Measurements from ENCODE around the gene TBL1X.
"Not testable (repeated sequence)": the region's sequence is repeated elsewhere in the genome, so short reads cannot be mapped to it uniquely, and the experiment has no call there.

TBL1X gene

DNA sequence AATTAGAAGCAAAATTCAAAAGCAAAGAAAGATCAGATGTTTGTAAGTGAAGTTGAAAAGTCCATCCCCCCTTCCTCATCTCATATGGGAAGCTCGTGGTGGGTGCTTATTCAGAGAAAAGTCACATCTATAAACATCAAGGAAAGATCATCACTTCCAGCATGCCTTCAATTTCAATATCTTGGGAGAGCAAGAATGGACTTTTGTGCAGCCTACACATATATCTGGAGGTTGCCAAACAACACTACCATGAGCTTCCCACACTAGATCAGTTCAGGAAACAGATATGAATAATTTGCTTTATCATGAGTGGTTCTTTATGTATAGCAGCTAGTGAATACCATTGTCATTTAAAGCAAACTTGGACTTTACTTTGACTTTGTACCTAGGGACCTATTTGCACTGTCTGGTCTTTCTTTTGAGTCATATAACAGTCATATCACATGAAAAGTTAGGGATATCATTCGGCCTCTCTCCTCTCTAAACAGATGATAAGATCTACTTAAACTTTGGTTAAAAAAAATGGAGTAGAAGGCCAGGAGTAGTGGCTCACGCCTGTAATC lies 5.6 kb upstream of the TBL1X start:
- no peak for DNase-seq

DNA sequence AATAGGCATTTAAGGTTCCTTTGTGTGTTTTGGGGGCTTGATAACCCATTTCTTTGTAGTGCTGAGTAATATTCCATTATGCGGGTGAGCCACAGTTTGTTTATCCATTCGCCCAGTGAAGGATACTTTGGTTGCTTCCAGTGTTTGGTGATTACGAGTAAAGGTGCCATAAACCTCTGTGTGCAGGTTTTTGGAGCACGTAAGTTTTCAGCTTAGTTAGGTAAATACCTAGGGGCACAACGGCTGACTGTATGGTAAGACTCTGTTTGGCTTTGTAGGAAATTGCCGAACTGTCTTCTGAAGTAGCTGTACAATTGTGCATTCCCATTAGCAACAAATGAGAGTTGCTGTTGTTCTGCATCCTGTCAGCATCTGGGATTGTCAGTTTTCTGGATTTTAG lies 3.8 kb upstream of the TBL1X start:
- no peak for DNase-seq

DNA sequence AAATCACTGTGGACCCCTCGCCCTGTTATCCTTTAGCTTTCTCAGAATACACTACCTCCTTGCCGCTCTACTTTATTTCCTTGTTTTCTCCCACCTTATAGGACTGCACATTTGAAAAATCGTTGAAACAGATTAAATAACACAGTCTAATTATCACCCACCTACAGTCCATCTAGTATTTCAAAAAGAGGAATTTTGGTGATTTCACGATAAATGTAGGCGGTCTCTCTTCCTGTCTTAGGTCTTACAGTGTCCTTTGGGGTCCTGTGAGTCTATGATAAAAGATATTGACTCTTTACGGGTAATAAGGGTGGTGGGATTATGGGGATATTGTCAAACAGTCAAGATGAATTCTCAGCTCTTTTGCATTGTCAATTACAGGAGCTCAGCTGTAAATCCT lies 2.4 kb upstream of the TBL1X start:
- no peak for DNase-seq

DNA sequence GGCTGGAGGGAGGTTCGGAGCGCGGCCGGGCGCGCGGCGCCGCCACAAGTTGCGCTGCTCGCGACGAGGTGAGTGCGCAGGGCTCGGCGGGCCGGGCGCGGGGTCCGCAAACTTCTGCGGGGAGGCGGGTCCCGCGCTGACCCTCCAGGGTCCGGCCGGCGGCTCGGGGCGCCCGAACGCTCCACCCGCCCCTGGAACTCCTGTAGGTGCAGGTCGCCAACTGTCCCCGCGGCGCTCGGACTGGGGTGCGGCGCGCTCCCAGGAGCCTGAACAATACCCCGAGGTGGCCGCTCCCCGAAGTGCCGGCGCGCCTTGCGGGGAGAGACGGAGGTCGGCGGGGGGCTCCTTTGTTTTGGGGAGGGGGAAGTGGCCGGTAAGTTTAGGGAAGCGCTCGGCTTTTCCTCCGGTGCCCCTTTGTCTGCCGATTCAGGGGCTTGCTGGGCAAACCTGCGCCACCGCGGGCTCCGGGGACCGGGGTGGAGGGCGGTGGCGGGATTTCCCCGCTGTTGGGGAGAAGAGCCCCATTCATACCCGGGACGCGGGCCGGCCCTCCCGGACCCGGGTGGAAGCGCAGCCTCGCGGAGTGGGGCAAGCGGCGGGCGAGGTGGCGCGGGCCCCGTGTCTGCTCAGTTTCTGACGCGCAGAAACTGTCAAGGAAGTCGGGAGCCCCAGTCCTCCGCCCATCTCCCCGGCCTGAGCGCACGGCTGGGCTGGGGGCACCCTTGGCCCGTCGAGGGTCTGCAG lies 694 bp downstream of the TBL1X start:
- peak; percentile 10 to 41 for DNase-seq

DNA sequence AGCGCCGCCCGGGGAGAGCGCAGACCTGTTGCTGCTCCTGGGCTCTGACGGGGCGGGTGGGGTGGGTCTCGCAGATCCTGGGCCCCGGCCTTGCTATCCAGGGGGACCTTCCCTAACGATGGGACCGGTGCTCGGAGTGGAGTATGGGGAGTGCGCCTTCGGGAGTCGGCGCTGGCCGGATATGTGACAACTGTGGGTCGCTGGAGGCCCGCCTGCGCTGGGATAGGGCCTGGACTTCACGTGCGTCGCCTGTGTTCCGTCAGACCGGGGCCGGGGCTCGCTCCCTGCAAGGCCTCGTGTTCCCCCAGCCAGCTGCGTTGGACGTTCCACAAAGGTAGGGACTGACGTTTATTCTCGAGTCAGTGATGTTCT lies 1.3 kb downstream of the TBL1X start:
- DNase-seq: no peak

DNA sequence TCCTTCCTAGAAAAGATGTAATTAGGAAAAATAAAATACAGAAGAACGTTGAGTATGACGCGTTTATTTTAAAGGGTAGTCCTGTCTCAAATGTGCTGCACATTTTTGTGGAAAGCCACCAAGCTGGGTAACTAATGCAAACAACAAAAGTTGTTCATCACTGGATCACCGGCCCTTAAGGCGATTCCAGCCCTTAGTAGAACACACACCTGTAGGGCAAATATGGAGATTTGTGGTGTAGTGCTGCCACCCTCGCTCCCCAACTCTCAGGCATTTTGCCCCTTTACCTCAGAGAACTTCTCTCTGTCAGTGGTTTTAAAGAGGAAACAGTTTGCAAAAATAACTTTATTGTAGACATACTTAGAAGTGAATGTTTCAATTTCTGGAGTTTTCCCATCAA lies 1.9 kb downstream of the TBL1X start:
- no peak for DNase-seq

DNA sequence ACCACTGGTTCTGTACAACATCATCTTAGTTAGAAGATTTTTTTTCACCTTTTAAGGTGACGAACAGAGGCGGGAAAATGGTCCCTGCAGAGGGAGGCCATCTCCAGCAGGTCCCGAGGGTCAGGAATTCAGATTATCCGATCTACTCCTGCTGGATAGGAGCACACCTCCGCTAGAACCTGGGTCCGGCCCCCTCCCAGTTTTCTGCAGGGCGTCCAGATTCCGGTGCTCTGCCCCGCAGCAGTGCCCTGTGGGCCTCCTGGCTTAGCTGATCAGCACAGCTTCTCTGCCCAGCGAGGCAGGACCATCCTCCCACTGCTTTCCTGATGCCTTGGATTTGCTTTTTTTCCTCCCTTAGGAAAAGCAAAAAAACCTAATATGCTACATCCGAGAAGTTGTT lies 2.3 kb downstream of the TBL1X start:
- DNase-seq: no peak

DNA sequence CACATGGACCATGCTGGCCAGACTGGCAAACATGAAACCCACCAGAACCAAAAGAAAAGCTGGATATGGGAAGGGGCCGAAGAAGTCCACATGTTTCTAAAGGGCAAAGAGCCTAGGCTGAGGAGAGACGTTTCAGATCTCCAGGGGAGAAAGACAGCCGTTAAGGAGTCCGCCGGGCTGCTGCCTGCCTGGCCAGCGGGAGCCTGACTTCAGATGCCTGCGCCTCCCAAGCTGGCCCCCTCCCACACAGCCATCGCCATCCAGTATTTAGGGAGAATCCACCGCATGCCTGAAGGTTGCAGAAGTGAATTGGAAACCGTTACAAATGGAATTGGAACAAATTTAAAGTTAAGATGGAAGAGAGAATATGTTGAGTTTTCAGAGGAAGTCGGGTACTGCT lies 2.9 kb downstream of the TBL1X start:
- no peak for DNase-seq

DNA sequence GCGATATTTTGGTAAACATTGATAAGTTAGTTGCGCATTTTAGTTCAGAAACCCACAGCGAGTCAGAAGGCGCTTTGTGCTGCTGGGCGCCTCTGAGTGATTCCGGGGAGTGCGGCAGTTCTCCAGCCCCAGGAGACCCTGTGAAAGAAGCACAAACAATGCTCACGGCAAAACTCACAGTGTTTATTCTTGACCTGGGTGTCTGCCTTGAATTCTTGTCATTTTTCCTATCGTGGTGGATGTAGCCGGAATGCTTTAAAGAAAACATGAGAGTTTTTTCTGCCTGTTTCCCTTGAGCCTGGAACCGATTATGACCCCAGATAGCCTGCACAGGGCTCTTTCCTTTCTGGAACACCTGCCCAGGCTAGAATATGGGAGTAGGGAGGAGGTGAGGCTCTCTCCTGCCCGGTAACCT lies 6.7 kb downstream of the TBL1X start:
- no peak for DNase-seq

DNA sequence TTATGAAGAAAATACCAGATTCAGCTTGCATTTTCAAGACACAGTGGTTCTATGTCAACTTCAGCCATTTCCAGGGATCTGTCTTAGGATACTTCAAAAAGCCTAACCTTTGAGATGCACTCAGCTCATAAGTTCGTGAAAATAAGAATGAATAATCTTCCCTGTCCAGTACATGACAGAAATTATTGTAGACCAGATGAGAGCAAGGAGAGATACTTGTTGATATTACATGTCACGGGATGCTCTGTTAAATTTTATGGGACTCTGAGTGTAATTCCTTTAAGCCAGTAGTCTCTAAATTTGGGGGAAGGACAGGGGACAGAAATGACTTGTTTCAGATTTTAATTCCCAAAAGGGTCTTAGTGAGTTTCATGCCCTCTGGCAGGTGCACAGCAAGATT lies 8.8 kb downstream of the TBL1X start:
- no peak for DNase-seq

DNA sequence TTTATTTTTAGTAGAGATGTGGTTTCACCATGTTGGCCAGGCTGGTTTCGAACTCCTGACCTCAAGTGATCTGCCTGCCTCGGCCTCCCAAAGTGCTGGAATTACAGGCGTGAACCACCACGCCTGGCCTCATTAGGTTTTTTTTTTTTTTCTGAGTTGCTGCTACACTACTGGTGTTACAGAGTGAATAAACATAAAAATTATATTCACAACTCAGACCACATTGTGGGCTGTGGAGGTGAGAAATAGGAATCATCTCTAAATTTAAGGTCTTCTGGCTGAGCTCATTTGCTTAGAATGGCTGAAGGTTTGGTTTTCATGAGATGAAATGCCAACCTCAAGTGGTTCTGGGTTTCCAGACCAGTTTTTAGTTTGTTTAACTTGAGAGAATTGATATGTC lies 10.6 kb downstream of the TBL1X start:
- DNase-seq: not testable (repeated sequence)

DNA sequence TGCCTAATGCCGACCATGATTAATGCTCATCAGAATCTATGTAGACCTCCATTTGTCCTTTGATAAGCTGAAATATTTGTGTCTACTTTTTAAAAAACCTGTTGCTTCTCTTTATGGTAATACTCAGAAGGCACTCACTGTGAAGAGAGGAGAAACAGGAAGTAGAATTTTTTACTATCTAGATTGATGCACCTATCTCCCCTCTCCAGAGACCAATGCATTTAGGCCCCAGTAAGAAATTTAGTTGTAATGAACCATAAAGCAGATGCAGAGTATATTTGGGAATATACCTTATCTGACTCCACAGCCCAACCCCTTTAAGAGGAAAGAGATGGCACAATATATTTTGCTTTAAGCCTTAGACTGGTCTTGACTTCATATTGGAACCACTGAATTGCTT lies 11.1 kb downstream of the TBL1X start:
- DNase-seq: no peak

DNA sequence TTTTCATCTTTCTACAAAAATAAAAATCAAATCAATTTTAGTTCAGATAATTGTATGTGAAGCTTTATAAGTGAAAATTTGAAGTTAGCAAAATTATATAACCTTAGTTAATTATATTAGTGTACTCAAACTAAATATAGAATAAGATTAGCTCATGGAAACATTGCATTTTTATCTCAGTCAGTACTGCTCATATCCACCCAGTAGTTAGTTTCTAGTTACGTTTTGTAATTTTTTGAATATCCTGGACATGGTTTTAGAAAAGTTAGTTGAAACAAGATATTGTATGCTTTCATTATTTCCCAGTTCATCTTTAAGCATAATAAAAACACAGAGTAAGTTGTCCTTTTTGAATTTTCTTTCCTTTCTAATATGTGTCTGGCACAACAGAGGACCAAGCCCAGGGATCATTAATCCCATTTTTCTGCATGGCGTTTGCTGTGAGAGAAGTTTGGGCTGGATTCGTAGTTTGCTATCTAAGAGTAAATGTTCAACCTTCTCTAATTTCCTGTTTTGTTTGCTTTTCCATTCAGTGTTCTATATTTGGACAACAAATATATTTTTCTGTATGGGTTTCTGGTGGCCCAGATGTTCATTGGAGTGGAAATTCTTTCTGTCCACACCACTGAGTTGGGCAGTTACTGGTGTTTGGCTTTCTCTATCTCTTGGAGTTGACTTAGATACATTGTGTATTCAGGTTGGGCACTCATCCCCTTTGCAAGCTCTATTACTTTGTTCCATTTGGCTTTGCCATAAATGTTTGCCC lies 12.1 kb downstream of the TBL1X start:
- DNase-seq: no peak

DNA sequence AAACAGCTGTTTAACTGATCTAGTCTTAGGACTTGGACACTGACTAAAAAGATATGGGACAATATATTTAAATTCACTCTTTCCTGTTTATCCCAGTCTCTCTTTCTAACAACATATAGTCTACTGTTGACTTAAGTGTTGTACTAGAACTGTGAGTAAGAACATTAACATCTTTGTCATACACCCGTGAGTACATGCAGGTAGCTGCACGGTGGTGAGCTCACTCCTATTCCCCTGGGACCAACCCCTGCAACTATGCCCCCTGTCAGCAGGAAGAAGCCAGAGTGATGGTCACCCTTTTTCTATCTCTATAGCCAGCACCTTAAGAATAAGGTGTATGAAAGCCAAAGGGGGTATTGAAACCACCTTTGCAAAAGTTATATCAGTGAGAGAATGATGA lies 17.6 kb downstream of the TBL1X start:
- no peak for DNase-seq

DNA sequence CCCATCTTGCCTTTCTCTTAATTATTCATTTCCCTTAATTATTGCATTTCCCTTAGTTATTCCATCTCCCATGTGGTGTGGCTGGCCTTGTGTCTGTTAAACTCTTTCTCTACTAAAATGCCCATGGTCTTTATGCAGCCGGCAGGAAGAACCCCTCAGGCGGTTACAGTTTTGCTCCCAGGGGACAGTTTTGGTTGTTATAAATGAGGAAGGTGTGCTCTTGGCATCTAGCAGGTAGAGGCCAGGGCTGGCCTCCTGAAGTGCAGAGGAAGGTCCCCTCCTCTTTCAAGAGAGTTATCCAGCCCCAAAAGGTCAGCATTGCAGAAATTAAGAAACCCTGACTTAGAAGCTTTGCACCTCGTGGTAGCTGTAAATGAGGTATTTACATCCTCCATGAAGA lies 18.0 kb downstream of the TBL1X start:
- no peak for DNase-seq

DNA sequence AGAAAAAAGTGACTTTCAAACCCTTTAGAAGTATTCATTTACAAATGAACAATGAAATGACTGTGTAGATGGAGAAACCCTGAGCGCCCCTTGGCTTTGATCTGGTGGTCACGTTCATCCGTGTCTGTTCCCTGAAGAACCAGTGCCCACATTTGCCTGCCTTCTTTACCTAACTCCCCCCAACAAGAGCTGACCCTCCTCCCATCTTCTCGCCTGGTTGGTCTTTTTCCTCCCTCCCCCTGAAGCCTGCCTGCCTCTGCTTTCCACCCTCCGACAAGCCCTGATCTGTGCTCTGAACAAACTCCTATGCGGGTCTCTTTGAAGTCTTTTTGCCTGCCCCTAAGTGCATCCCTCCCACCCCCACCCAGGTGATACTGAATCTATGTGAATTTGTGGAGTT lies 18.5 kb downstream of the TBL1X start:
- no peak for DNase-seq

DNA sequence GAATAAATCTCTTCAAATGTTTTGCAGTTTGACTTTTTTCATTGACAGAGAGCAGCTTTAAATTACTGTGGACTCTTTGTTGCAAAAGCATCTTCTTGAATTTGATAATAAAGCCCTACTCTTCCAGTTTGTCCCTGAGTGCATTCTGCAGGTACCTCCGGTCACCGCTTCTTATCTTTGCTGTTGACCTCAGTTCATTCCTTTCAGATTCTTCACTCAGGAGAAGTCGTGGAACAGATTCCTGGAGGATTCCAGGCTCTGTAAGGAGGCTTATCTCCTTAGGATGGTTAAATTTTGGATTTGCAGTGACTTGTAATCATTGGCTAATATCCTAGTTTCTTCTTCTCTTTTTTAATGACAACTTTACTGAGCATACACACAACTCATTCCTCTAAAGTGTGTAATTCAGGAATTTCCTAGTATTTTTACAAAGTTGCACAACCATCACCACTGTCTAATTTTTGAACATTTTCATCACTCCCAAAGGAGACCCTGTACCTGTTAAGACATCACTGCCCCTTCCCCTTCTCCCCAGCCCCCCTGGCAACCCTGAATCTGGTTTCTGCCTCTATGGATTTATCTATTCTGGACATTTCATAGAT lies 22.0 kb downstream of the TBL1X start:
- no peak for DNase-seq

DNA sequence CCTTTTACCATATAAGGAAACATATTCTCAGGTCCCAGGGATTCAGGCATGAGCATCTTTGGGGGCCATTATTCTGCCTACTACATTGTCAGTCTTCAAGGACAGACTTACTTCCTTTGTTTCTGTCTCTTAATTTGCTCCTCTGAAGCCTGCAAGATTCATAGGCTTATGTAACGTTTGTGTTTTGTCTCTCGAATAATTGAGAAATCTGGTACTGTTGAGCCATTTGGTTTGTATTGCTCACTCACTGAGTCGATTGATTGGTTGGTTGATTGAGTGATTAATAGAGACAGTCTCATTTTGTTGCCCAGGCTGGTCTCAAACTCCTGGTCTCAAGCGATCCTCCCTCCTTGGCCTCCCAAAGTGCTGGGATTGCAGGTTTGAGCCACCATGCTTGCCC lies 23.7 kb downstream of the TBL1X start:
- no peak for DNase-seq

DNA sequence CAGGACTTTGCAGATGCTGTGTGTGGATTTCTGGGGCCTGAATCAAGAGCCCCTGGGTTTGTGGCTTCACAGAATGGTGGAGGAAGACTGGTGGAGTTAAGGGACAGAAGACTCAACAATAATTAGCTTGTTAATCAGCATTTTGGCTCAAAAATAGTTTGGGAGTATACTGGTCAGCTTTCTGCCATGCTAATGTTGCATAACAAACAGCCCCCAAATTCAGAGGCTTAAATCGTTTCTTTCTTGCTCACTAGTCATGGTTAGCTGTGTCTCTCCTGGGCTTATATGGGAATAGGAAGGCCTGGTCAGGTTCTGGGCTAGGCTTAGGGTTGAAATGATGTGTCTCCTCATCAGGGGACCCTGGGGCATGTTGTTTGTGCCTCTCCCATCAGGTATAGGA lies 24.4 kb downstream of the TBL1X start:
- no peak for DNase-seq

DNA sequence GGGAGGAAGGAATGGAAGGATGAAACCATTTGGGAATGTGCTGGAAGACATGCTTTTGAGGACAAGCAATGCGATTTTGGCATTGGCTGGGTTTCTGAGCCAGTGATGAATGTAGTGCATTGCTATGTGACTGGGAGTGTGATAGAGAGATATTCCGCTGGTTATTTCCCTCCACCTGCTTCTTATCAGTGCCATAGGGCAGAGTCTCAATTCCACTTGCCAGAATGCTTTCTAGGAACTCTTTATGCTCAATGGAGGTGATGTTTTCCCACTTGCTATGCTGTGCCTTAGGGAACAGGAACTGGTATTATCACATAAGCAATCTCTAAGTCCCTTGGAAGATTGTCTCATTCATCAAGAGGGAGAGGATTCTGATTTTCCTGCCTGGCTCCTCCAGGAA lies 28.0 kb downstream of the TBL1X start:
- no peak for DNase-seq

DNA sequence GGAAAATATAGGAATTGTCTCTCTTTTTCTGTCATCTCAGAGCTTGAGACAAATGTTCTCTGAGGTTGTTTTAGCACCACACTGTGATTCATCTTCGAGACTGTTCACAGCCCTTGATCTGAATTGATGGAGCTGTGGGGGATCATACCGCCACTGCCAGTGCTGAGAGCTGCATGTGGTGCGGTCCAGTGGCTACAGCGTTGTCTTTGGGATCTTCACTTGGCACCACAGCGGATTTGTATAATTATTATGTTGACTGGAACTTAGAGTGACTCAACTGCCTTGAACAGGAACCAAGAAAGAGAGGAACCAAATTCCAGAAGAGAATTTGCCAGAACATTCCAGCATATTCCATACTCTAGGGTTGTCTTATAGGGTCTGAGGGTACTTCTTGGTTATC lies 29.1 kb downstream of the TBL1X start:
- no peak for DNase-seq

DNA sequence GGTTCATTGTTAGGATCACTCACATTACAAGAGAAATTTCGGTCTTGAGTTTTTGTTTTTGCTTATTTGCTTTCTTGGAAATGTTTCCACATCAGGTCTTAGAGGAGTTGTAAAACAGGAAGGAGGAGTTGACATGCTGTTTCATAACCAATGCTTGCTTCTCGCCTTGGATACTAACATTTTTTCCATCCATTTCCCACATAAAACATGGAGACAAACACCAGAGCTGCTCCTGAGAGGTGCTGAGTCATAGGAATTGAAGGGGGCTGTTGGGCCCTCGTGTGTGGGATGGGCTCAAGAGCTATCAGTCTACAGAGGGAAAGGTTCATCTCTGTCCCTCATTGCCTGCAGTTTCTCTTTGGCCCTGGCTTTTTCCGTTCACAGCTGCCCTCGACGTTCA lies 29.9 kb downstream of the TBL1X start:
- no peak for DNase-seq

DNA sequence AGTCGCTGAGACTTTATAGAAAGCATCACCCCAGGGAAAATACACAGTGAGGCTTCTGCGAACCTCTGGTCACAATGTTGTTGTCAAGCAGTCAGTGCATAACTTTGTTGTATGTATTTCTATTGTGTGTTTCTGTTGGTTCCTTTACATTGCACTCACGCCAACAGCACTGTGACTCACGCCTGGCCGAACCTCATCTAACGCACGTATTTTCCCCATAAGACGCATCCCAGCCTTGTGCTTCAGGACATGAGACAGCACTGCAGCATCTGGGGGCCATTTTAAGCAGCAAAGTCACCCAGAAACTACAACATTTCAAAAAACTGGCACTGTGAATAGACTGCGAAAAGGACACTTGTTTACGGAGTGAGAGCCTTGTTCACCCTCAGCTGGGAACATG lies 30.6 kb downstream of the TBL1X start:
- no peak for DNase-seq

DNA sequence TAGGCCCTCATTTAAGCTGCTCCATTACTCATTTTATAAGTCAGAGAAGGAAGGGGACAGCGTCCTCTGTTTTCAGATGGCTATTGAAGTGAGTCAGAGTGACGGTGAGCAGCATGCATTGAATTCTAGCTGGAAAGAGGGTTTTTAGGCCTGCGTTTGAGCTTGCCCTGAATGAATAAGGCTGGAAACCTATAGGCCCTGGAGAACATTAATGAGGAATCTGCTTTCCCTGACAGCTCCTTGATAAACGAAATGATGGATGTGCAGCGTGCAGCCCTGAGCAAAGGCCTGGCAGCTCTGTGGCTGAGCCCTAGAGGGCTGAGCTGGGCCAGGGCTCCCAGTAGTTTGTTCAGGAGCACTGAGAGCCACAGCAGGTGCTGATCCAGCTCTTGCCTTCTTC lies 33.4 kb downstream of the TBL1X start:
- no peak for DNase-seq

Measured in CD4-positive, alpha-beta T cell treated with Interferon alpha-2 for 1 hour (primary cell).